BLaER1 treated with 17β-estradiol and CSF1 and Interleukin-3, amounts not matched to agents 10 nM and 100 nM (cell line): ENCODE measurements around the gene PRORP.
"Not testable (repeated sequence)": the region's sequence is repeated elsewhere in the genome, so short reads cannot be mapped to it uniquely, and the experiment has no call there.

Experiments
- H3K27ac ChIP-seq, 11 experiments: shearing (Covaris generic); formaldehyde crosslinking; 2 replicates each; pipeline ENCODE4 v1.8.1; 2022
- H3K27me3 ChIP-seq, 11 experiments: shearing (Covaris generic); formaldehyde crosslinking; 2 replicates each; pipeline ENCODE4 v1.8.1; 2022
- H3K36me3 ChIP-seq, 11 experiments: shearing (Covaris generic); formaldehyde crosslinking; 2 replicates each; pipeline ENCODE4 v1.8.1; 2022
- H3K4me1 ChIP-seq, 10 experiments: shearing (Covaris generic); formaldehyde crosslinking; 2 replicates each; pipeline ENCODE4 v1.8.1; 2022
- H3K4me2 ChIP-seq, 11 experiments: shearing (Covaris generic); formaldehyde crosslinking; 2 replicates each; pipeline ENCODE4 v1.8.1; 2022
- H3K4me3 ChIP-seq, 10 experiments: shearing (Covaris generic); formaldehyde crosslinking; 2 replicates each; pipeline ENCODE4 v1.8.1; 2022
- H3K9ac ChIP-seq, 11 experiments: shearing (Covaris generic); formaldehyde crosslinking; 2 replicates each; pipeline ENCODE4 v1.8.1; 2022
- H3K9me3 ChIP-seq, 11 experiments: shearing (Covaris generic); formaldehyde crosslinking; replicated peaks in 1 of 11; 2 replicates each; pipeline ENCODE4 v1.8.1; 2022
- H4K20me1 ChIP-seq, 11 experiments: shearing (Covaris generic); formaldehyde crosslinking; 2 replicates each; pipeline ENCODE4 v1.8.1; 2022
- Cebpa-rat ChIP-seq, 11 experiments: shearing (Covaris generic); IDR thresholded peaks; 2 replicates each; pipeline ENCODE4 v1.8.1; 2022

PRORP gene

GRCh38 chr14:35121887-35122695 lies at the start of gene PRORP, which contains the start of gene PPP2R3C:
PRORP (plus strand) TSS chr14:35122552; CDS start chr14:35123246, 694 bp downstream.
PPP2R3C (minus strand) TSS chr14:35121990; CDS start chr14:35121959, 31 bp downstream.
- peak within 1 kb of the TSS; percentile 86 to 99 (median 96) for H3K9ac ChIP-seq
- H3K4me3 ChIP-seq: peak within 1 kb of the TSS; percentile 64 to 90 (median 77)
- no peak for TF ChIP-seq Cebpa-rat (IDR thresholded peaks at IDR 0.05)
- H3K27ac ChIP-seq: peak within 1 kb of the TSS; percentile 93 to 100 (median 98)
- H3K4me1 ChIP-seq: peaks cover 39 to 71% (median 51%) of the 10 kb centered on the region in 10 experiments
- no peaks in the 10 kb centered on the region for H3K9me3 ChIP-seq
- H4K20me1 ChIP-seq: peaks cover 0 to 16% (median 2%) of the 10 kb centered on the region in 11 experiments; a peak in 8 of 22 replicates
- H3K4me2 ChIP-seq: peak within 1 kb of the TSS; percentile 81 to 98 (median 90)
- peaks cover 18 to 55% (median 36%) of the 10 kb centered on the region in 11 experiments; a peak in 21 of 22 replicates for H3K36me3 ChIP-seq
- H3K27me3 ChIP-seq: no peaks in the 10 kb centered on the region

GRCh38 chr14:35073486-35073885 lies 48.9 kb upstream of the PRORP start:
- H3K36me3 ChIP-seq: peaks cover 19 to 69% (median 33%) of the 10 kb centered on the region in 11 experiments; a peak in 20 of 22 replicates
- peaks cover 0 to 10% (median 0%) of the 10 kb centered on the region in 10 experiments; a peak in 2 of 20 replicates for H3K4me1 ChIP-seq

GRCh38 chr14:35078082-35078481 lies 44.3 kb upstream of the PRORP start:
- H3K27ac ChIP-seq: no peak overlapping the region
- no peak overlapping the region for H3K4me3 ChIP-seq
- no peaks in the 10 kb centered on the region for H3K4me1 ChIP-seq
- no peaks in the 10 kb centered on the region for H4K20me1 ChIP-seq
- no peak for TF ChIP-seq Cebpa-rat (IDR thresholded peaks at IDR 0.05)
- H3K27me3 ChIP-seq: no peaks in the 10 kb centered on the region
- 0 out of 22 replicates have a peak, but pooled peaks cover 0 to 3% (median 0%) of the 10 kb centered on the region in 11 experiments for H3K9me3 ChIP-seq
- H3K36me3 ChIP-seq: peaks cover 29 to 86% (median 58%) of the 10 kb centered on the region in 11 experiments
- H3K4me2 ChIP-seq: no peak overlapping the region
- no peak overlapping the region for H3K9ac ChIP-seq

More at GRCh38 chr14:35073486-35073885, 48.9 kb upstream of the PRORP start:
- Histone ChIP-seq H3K9ac (no peak overlapping the region), H3K4me3 (no peak overlapping the region), H3K27ac (no peak overlapping the region), H3K9me3 (0 out of 22 replicates have a peak, but pooled peaks cover 0 to 3% (median 0%) of the 10 kb centered on the region in 11 experiments), H4K20me1 (no peaks in the 10 kb centered on the region), H3K27me3 (no peaks in the 10 kb centered on the region), H3K4me2 (no peak overlapping the region)
- TF ChIP-seq Cebpa-rat (IDR thresholded peaks at IDR 0.05): no peak

GRCh38 chr14:35079742-35080141 lies 42.6 kb upstream of the PRORP start:
- Histone ChIP-seq H3K27ac (no peak overlapping the region), H3K36me3 (peaks cover 37 to 86% (median 58%) of the 10 kb centered on the region in 11 experiments), H3K9ac (no peak overlapping the region), H3K4me1 (no peaks in the 10 kb centered on the region), H3K4me3 (no peak overlapping the region), H3K4me2 (no peak overlapping the region), H4K20me1 (no peaks in the 10 kb centered on the region), H3K27me3 (no peaks in the 10 kb centered on the region), H3K9me3 (no peaks in the 10 kb centered on the region)
- TF ChIP-seq Cebpa-rat (IDR thresholded peaks at IDR 0.05): no peak

- H4K20me1 ChIP-seq: no peaks in the 10 kb centered on the region
- H3K36me3 ChIP-seq: peaks cover 72 to 100% (median 86%) of the 10 kb centered on the region in 11 experiments
- no peak for TF ChIP-seq Cebpa-rat (IDR thresholded peaks at IDR 0.05)
- H3K4me1 ChIP-seq: no peaks in the 10 kb centered on the region
- no peaks in the 10 kb centered on the region for H3K9me3 ChIP-seq
- no peak overlapping the region for H3K9ac ChIP-seq
- H3K27me3 ChIP-seq: no peaks in the 10 kb centered on the region
- H3K27ac ChIP-seq: no peak overlapping the region
- no peak overlapping the region for H3K4me2 ChIP-seq
- H3K4me3 ChIP-seq: no peak overlapping the region
Observed at GRCh38 chr14:35083530-35084150, 38.7 kb upstream of the PRORP start.

GRCh38 chr14:35085441-35085840 lies 36.9 kb upstream of the PRORP start:
- H3K27me3 ChIP-seq: no peaks in the 10 kb centered on the region
- peaks cover 82 to 100% (median 91%) of the 10 kb centered on the region in 11 experiments for H3K36me3 ChIP-seq
- H3K9ac ChIP-seq: no peak overlapping the region
- no peaks in the 10 kb centered on the region for H4K20me1 ChIP-seq
- H3K4me1 ChIP-seq: no peaks in the 10 kb centered on the region
- no peak overlapping the region for H3K27ac ChIP-seq
- no peak overlapping the region for H3K4me2 ChIP-seq
- no peak for TF ChIP-seq Cebpa-rat (IDR thresholded peaks at IDR 0.05)
- H3K4me3 ChIP-seq: no peak overlapping the region
- H3K9me3 ChIP-seq: no peaks in the 10 kb centered on the region

GRCh38 chr14:35088514-35088913 lies 33.8 kb upstream of the PRORP start:
- Histone ChIP-seq H4K20me1 (no peaks in the 10 kb centered on the region), H3K36me3 (peaks cover 96 to 100% (median 100%) of the 10 kb centered on the region in 11 experiments), H3K4me3 (no peak overlapping the region), H3K4me2 (no peak overlapping the region), H3K27ac (no peak overlapping the region), H3K9me3 (peaks cover 0 to 12% (median 3%) of the 10 kb centered on the region in 11 experiments; a peak in 2 of 22 replicates), H3K9ac (no peak overlapping the region), H3K27me3 (no peaks in the 10 kb centered on the region), H3K4me1 (no peaks in the 10 kb centered on the region)
- TF ChIP-seq Cebpa-rat (IDR thresholded peaks at IDR 0.05): no peak

GRCh38 chr14:35094645-35095044 lies 27.7 kb upstream of the PRORP start:
- H3K36me3 ChIP-seq: peaks cover 91 to 99% (median 95%) of the 10 kb centered on the region in 11 experiments
- not testable (repeated sequence) for H3K27me3 ChIP-seq, H3K27ac ChIP-seq, H4K20me1 ChIP-seq, H3K4me1 ChIP-seq, H3K4me2 ChIP-seq, H3K9ac ChIP-seq, H3K4me3 ChIP-seq
- H3K9me3 ChIP-seq: peaks cover 0 to 12% (median 3%) of the 10 kb centered on the region in 11 experiments; a peak in 2 of 22 replicates

- Histone ChIP-seq H3K9ac (no peak overlapping the region), H4K20me1 (no peaks in the 10 kb centered on the region; a peak in 2 of 22 replicates), H3K4me3 (no peak overlapping the region), H3K9me3 (peaks cover 14 to 17% (median 17%) of the 10 kb centered on the region in 11 experiments), H3K4me1 (no peaks in the 10 kb centered on the region), H3K36me3 (peaks cover 94 to 100% (median 99%) of the 10 kb centered on the region in 11 experiments), H3K4me2 (no peak overlapping the region), H3K27ac (no peak overlapping the region), H3K27me3 (no peaks in the 10 kb centered on the region)
- no peak for TF ChIP-seq Cebpa-rat (IDR thresholded peaks at IDR 0.05)
Observed at GRCh38 chr14:35107866-35108265, 14.5 kb upstream of the PRORP start.
